Measurements from ENCODE around the gene CACNA2D3.
"Not testable (repeated sequence)": the region's sequence is repeated elsewhere in the genome, so short reads cannot be mapped to it uniquely, and the experiment has no call there.

The CACNA2D3 gene

GRCh38 chr3:54954521-54954920 is 832.2 kb downstream of the CACNA2D3 start:
- no peak for DNase-seq

DNA sequence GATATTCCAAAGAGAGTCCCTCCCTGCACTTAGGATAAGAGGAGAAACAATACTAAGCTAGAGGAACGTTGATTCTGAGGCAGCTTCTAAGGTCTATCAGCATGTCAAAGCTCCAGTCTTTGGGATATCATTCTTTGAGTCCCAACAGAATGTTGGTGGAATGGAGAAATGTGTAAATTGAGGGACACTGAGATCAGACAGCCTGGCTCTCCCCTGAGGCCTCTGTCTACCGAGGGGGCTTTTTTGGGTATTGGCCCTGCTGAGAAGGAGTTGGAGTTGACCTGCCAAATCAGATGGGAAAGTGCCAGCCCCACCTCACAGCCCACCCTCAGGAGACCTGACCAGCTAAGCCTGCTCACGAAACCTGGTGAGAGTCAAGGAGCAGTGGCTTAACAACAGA is 833.1 kb downstream of the CACNA2D3 start:
- no peak for DNase-seq

DNA sequence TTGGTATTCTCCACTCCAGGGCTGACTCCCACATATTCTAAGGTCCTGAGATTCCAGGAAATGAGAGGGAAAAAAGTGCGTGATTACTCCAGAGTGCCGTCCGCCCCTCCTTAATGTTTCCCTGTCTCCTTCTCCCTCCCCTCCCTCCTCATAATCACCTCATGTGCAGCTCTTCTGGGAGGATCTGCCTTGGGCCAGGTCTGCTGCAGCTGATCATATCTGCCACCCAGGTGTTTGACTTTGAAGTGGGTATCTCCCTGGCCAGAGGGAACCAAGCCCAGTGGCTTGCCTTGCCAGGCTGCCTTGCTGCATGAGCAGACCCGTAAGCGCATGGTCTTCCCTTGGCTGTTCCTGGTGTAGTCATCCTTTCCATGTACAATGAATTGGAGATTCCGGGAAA is 833.6 kb downstream of the CACNA2D3 start:
- DNase-seq, result no peak

DNA sequence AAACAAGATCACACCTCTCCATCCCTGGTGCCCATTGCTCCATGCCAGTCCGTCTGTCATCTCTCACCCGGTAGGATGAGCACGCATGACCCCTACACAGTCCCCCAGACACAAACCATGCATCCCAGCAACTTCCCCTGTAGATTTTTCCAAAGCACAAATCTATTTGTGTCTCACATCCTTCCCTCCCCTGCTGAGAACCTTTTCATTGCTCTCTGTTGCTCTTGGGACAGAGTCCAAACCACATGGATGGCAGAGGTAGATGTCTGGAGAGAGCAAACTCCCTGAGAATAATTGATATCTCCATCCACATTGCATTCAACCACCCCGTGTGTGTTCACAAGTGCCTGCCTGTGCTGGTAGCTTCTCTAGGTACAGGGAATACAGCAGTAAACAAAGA is 835.4 kb downstream of the CACNA2D3 start:
- DNase-seq, result no peak

DNA sequence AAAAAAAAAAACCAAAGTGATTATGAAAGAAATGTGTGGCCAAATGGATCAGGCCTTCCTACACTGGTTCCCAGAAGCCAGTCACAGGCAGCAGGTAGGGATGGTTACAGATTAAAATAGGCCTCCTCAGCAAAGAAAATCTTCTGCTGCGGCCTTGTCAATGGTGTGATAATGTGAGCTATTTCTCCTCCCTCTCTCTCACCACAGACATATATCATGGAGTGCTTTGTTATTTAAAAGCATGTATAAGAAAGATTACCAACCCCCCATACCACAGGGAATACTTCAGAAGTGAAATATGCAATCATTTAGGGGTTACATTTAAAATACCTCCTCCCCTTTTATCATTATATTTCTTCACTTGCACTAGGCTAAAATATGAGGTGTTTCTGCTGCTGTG is 837.7 kb downstream of the CACNA2D3 start:
- DNase-seq, result no peak

DNA sequence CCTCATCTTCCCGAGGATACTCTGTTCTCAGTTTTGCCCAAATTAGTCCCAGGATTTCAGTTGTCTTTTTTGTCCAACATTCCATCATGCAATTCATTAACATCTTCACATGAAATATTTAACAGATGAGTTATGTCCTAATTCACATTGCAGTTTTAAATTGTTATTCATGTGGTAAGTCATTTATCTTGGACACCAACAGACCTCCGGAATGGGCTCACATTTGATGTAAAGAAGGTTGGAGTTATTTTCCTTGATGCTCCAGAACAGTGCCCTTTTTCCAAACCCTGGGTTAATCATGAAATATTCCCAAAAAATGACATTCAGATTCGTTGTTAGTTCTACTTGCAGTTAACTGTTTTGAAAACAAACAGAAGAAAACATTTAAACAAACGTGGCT is 838.3 kb downstream of the CACNA2D3 start:
- no peak for DNase-seq

DNA sequence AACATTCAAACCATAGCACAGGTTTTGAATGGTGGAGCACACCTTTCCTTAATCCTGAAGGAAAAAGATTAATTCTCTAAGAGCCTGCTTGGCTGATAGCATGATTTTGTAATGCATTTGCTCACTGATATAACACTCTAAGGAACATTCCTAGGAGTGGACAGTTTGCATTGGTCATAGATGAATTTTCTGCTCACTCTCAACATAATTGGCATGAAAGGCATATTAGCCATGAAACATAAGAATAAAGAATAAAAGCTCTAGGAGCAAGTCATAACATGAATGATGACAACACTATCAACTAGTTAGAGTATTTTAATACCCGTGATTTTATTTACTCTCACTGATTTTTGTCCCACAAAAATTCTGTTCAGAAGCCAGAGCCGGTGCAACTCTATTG is 839.8 kb downstream of the CACNA2D3 start:
- DNase-seq, result no peak

GRCh38 chr3:54963641-54964040 is 841.3 kb downstream of the CACNA2D3 start:
- peak; percentile 52 for DNase-seq

DNA sequence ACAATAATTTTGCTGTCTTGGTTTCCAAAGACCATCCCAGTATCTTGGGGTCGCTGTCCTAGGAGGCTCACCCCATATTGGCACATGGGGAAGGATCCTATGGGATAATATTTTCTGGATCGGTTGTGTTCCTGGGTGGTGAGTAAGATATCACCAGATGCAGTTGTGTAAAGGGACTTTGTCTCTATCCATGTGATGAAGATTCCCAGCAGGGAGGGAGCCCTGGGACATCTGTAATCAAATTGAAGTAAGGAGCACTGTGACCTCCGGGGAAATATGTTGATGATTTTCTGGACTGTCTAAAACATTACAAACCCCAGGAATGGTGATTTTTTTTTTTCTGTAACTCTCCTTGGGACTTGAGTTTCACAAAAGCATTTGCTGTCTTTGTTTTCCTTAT is 841.7 kb downstream of the CACNA2D3 start:
- no peak for DNase-seq

DNA sequence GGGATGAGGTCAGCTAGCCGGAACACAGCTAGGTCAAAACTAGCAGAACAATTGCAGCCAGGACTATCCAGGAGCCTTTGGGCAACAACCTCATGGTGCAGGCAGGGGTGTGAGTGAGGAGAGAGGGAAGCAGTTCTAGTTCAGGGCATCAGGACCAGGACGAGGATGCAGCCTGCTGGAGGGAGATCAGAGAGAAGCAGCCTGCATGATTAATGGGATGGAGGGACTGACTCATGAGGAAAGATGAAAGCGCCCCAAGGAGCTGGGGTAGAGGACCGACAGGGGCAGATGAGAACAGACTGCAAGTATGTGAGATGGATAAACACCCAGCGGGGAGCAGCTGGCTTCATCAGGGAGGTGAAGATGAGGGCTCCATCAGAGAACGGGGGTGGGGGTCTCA is 843.4 kb downstream of the CACNA2D3 start:
- DNase-seq, result no peak

DNA sequence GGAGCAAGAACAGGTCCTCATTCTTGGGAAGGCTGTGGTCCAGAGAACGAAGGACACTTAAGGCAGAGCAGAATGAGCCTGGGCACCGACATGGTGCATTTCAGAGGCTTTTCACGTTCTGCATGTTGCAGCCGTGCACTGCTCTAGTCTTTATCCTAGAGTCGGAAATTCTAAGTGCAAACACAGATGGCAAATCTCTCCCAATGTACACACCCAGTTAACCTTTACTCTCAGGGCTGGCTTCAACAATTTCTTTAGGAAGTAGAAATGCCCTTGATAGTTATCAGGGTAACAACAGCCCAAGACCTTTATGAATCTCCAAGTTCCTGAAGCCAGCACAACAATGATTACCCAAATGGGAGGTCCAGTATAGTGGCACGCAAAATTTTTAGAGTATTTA is 844.6 kb downstream of the CACNA2D3 start:
- DNase-seq, result no peak

- peak; percentile 94 for DNase-seq
Measured at GRCh38 chr3:54967731-54968161, 845.4 kb downstream of the CACNA2D3 start.

DNA sequence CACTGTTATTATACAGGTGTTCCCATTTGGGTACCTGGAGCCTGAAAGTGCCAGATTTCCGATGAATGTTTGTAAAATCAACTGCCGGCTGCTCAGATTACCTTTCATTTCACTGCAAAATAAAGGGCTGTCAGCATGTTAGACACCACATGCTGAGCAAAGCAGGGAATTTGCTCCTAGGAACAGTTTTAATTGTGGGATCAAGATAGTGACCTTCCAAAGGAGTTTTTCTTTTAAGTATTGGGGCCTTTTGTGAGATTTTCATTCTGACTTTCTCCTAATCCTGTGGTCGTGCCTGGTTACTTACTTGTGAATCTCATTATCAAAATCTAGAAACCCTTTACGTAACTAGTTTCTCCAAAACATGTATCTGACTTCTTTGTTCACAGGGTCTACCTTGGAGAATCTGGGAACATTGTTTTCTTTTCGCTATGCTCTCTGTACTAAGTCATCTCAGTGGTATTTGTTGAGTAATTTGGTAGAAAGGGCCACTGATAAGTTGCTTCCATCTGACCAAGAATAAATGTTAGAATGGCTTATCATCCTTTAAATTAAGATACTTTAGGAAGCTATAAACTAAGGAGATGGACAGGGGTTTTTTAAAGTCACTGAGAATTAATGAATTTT is 846.3 kb downstream of the CACNA2D3 start:
- no peak for DNase-seq

- DNase-seq, result no peak
Measured at GRCh38 chr3:54969652-54970051, 847.3 kb downstream of the CACNA2D3 start.

- no peak for DNase-seq
Measured at GRCh38 chr3:54970895-54971294, 848.5 kb downstream of the CACNA2D3 start.

GRCh38 chr3:54977439-54977838 is 855.1 kb downstream of the CACNA2D3 start:
- no peak for DNase-seq

DNA sequence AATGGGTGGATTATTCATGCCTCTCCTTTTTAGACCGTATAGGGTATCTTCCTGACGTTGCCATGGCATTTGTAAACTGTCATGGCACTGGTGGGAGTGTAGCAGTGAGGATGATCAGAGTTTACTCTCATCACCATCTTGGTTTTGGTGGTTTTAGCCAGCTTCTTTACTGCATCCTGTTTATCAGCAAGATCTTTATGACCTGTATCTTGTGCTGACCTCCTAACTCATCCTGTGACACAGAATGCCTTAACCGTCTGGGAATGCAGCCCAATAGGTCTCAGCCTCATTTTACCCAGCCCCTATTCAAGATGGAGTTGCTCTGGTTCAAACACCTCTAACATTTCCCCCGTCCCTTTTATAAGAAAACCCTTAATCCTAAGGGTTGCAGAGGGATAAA is 855.6 kb downstream of the CACNA2D3 start:
- not testable (repeated sequence) for DNase-seq

DNA sequence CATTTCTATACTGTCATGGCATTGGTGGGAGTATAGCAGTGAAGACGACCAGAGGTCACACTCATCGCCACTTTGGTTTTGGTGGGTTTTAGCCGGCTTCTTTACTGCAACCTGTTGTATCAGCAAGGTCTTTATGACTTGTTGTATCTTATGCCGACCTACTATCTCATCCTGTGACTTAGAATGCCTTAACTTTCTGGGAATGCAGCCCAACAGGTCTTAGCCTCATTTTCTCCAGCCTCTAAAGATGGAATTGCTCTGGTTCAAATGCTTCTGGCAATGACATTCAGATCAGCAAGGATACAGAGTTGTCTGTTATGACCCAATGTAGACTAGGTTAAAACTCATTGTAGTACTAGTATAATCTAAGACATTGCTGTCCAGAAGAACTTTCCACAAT is 860.5 kb downstream of the CACNA2D3 start:
- DNase-seq, result no peak

DNA sequence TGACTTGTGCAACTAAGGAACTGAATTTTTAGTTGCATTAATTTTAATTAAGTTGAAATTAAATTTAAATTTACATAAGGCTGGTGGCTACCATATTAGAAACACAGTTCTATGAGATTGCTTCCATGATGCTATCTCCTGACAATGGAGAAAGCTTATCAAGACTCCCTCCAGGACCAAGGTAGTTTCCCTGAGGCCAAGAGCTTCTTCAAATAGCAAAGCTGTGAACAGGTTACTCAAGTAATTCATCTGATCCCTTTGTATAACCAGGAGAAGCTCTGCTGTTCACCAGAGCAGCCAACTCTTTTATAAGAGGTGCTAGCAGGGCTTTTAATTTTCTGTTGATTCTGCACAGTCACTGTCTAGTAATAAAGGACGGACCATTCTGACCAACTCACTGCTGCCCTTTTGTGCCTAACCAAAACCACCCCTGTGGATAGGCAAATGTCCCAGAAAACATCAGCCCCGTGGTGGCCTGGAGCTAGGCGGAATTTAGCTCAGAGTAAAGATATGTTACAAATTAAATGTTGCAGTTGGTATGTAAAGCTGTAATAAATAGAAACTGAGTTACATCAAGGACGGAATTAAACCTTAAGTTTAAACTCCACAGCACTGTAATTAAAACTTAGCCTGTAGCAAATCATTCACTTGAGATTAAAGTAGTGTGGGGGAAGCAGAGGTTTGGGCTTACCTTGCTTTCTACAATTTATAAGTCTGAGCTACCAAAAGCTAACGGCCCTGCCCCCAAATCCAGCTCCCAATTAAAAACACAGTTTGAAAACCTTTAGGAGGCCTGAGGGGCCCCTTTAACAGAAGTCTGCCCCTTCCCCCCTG is 861.1 kb downstream of the CACNA2D3 start:
- DNase-seq, result no peak

DNA sequence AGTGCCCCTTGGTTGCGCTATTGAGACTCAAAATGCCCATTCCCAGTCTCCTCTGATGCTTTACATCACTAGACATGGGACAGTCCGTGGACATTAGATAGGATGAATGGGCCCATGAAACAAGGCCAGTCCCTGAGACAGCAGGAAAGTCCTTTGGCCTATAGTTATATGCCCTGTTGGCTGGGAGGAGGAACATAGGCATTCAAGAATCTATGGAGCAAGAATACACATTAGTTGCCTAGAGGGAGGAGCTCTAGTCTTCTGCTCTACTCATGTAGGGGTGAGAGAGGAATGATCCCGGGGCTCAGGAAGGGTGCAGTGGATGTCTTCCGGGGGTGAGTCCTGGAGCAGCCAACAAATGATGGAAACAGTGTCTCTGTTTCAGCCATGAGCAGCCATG is 863.5 kb downstream of the CACNA2D3 start:
- DNase-seq, result no peak

- peak; percentile 51 for DNase-seq
Measured at GRCh38 chr3:54986294-54986693, 863.9 kb downstream of the CACNA2D3 start.

- DNase-seq, result no peak
Measured at GRCh38 chr3:54987719-54988118, 865.4 kb downstream of the CACNA2D3 start.

DNA sequence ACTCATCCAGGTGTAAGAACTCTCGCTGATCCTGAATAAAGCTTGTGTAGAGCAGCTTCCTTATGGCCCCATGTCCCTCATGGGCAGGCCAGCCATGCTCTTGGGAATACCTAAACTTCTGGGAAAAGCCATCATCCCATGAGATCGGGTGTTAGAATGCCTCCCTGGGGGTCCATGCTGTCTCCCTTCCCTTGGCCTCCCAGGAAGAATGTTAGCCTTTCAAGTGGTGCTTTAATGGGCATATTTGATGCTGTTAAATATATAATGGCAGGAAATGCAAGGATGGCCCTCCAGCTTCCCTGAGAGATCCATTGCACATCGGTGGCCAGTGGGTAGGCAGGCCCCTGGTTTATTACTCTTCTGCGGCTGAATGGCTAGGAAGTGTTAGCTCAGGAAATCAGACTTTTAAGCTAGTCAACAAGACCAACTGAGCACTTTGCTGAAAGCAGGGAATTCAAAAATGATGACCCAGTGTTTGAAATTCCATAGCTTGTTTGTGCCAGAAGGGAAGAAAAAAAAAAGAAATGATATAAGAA is 866.0 kb downstream of the CACNA2D3 start:
- no peak for DNase-seq

Data from SIG-M5 (cell line).